HG02571 (cell line): Measurements from ENCODE around the gene CTSW.
"Not testable (repeated sequence)": the region's sequence is repeated elsewhere in the genome, so short reads cannot be mapped to it uniquely, and the experiment has no call there.

Experiments used
- ATAC-seq: cut with Tn5 transposase; IDR thresholded peaks from one replicate; pipeline ENCODE4 v1.9.1; 2021; ENCODE audit warnings: mild to moderate bottlenecking, moderate library complexity; ENCODE audit not compliant: unreplicated experiment

Gene CTSW

GRCh38 chr11:65884716-65885092 is 5.1 kb downstream of the CTSW start:
- ATAC-seq = no peak

- no peak for ATAC-seq
These were observed 5.6 kb downstream of the CTSW start for GRCh38 chr11:65885231-65885630.

- no peak for ATAC-seq
These were observed 6.3 kb downstream of the CTSW start for GRCh38 chr11:65885808-65886536.

DNA sequence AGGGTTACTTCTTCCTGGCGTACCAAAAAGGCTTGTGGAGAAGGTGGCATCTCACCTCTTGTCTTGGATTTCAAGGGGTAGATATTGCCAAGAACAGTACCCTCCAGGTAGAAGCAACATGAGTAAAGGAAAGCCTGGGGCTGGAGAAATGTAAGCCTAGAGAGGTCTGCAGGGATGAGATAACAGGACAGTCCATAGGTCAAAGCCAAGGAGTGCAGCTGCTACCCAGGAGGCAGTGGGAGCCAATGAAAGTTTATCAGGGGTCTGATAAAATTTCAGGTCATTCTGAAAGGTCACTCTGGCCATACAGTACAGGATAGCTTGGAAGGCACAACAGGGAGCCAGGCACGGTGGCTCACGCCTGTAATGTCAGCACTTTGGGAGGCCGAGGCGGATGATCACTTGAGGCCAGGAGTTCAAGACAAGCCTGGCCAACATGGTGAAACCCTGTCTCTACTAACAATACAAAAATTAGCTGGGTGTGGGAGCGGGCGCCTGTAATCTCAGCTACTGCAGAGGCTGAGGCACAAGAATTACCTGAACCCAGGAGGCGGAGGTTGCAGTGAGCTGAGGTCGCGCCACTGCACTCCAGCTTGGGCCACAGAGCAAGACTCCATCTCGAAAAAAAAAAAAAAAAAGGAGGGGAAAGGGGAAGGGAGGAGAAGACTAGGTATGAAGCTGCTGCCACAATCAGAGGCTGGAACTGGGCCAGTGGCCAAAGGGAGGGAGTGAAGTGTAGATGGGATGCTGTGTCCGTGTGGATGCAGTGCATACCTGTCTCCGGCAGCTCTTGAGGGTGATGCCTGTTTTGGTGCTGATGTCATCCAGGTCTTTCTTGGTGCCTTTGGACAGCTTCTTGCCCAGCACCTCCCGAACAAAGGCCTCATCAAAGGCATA is 7.4 kb downstream of the CTSW start:
- no peak for ATAC-seq

GRCh38 chr11:65887723-65888162 is 8.1 kb downstream of the CTSW start:
- ATAC-seq = no peak

GRCh38 chr11:65888163-65888814 is 8.7 kb downstream of the CTSW start, which contains the start of gene FIBP:
TSS of gene FIBP (minus strand) at chr11:65888471. CDS start at chr11:65888418, 53 bp downstream.
- peak; percentile 40 for ATAC-seq

GRCh38 chr11:65890324-65891218 is 10.9 kb downstream of the CTSW start, which contains the start of gene CCDC85B:
TSS of gene CCDC85B (plus strand) at chr11:65890673. CDS start at chr11:65890784, 111 bp downstream.
- peak; percentile 52 for ATAC-seq

DNA sequence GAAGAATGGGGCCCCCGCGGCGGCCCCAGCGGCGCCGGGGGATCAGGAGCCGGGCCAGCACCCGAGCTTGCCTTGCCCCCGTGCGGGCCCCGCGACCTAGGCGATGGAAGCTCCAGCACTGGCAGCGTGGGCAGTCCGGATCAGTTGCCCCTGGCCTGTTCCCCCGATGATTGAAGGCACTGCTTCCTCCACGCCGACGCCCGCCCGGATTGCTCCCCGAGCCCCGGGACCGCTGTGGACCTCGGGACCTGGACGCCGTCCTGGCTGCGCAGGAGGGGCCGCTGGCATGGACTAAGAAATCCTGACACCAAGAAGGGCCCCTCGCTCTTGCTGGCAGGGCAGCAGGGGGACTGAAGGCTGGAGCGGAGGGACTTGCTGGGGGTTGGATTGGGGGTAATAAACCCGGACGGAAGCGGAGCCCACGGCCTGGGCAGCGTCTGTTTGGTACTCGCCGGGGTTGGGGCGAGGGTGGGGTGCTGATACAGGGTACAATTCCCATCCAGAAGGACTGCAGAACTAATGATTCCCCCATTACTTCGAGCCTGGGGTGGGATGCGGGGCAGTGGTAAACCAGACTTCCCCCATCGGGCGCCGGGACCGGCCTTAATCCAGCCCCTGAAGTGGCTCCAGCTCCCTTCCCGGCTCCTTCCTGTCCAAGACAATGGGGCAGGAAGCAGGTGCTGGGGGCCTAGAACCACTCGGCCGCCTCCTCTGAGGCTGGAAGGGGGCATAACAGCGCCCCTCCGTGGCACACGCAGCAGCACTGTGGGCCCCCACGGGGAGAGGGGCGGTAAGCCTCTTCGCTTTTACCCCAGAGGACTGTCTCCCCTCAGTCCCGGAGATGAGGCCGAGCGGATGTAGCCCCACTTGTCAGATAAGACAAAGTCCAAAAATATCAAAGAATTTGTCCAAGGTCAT is 11.8 kb downstream of the CTSW start:
- ATAC-seq = no peak

DNA sequence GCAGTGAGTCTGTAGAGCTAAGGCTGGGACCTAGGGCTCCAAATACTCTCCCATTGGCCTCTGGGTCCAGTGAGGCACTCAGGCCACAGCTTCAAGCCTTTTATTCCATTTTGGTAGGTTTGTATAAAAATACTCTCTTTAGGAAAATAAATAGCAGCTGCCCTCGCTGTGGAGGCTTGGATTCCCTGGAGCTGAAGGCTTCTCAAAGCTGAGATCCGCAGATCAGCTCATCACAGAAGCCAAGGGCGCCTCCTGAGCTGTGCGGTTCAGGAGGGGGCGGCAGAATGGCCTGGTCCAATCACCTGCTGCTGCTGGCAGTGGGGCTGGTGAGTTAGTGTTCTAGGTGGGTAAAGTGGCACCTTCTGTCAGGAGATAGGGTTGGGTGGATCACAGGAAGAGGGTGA is 12.5 kb downstream of the CTSW start:
- not testable (repeated sequence) for ATAC-seq

DNA sequence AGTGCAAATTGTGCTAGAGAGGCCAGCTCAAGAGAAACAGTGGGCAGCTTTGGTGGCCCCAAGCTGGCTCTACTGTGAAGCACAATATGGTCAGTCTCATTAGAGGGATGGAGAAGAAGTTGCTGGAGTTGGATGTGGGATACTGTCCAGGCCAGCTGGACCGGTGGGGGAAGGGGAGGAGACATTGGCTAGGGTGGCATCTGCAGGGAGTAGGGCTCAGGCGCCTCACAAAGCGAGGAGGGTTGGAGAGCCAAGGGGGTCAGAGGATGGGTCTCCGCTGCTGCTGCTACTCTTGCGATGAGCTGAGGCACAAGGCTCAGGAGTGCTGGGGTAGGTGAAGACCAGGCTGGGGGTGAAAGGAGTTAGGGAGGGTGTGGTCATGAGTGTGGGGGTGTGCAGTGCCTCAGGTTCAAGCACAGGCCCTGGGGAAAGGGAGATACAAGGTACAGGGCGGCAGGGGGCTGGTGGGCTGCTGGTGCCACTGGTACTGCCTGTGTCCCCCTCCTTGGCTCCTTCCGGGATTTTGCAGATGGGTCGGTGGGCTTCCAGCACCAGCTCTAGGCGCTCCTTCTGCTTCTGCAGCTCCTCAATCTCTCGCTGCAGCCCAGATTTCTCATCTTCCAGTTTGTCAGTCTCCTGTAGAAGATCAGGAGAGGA is 13.2 kb downstream of the CTSW start:
- no peak for ATAC-seq

DNA sequence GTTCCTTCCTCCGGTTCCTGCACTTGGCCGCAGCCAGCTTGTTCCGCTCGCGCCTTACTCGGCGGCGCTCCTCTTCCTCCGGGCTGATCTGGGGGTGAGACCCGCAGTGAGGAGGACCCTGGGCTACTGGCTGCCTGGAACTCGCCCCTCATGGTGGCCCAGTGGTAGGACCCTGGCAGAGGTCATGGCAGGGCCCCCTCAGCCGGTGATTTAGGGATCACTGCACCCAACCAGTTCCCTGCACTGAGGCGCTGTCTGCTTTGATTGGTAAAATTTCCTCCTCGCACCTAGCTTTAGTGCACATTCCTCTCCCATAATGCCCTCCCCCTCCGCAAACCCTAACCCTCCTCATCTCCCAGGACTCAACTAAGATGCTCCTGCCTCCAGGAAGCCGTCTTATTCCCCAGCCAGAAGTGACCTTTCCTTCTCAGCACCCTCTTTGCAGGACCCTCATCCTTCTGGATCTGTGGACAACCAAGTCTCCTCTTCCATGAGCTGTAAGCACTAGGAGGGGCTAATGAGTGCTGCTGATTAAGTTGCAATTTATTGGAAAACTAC is 14.5 kb downstream of the CTSW start:
- ATAC-seq = no peak

- no peak for ATAC-seq
These were observed 15.9 kb downstream of the CTSW start for GRCh38 chr11:65895482-65895981.

- no peak for ATAC-seq
These were observed 16.7 kb downstream of the CTSW start for GRCh38 chr11:65896034-65896999.

GRCh38 chr11:65897020-65897471 is 17.4 kb downstream of the CTSW start:
- no peak for ATAC-seq

GRCh38 chr11:65898656-65899355 is 19.2 kb downstream of the CTSW start:
- ATAC-seq = no peak

DNA sequence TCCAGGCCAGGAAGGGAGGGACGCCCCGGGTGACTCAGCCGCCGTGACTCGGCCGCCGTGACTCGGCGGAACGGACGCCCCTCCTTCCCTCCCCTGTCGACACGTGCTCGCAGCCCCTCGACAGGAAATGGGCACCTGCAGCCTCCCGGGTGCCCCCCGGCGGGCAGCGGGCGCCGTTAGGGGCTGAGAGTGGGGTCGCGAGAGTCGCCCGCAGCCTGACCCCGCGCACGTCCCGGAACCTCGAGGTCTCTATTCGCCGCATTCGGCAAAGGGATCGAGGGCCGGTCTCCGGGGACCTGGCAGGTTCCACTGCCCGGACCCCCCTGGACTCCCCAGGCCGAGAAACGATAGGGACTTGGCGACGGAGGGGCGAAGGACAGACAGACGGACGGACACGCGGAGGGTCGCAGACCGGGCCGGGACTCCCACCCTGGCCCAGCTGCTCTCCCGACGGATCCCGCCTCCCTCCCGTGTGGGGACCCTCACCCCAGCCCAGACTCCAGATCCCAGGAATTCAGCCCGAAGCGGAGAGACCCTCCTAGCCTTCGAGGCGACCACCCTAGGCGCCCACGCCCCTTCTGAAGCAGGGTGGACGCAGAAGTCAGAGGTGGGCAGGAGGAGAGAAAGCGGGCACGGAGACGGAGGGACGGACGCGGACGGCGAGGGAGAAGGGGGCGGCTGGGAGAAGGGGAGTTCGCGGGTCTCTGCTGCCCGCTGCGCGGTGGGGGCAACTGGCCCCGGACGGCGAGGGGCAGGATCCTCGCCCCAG is 19.9 kb downstream of the CTSW start:
- no peak for ATAC-seq
